Neuronal stem cell (in vitro differentiated cells): ENCODE results near the gene DTNBP1.

Experiments
- DNase-seq: peaks from one replicate; pipeline ENCODE4 v3.0.0-alpha.2; 2013; ENCODE audit warnings: low spot score
- H2AFZ ChIP-seq: one replicate; pipeline ENCODE4 v1.6.1; 2013; ENCODE audit warnings: mild to moderate bottlenecking, low read length, inconsistent platforms
- H2AK5ac ChIP-seq: 2 replicates; pipeline ENCODE4 v1.6.1; 2013; ENCODE audit warnings: low read depth, mild to moderate bottlenecking, inconsistent platforms, low read length, moderate library complexity, mixed read lengths
- H2BK120ac ChIP-seq: 2 replicates; pipeline ENCODE4 v1.6.1; 2013; ENCODE audit warnings: low read depth, mild to moderate bottlenecking, inconsistent platforms, low read length, moderate library complexity, mixed read lengths
- H2BK12ac ChIP-seq: one replicate; pipeline ENCODE4 v1.6.1; 2013; ENCODE audit warnings: low read length, inconsistent platforms
- H2BK15ac ChIP-seq: 2 replicates; pipeline ENCODE4 v1.6.1; 2013; ENCODE audit warnings: mild to moderate bottlenecking, low read length, inconsistent platforms, mixed read lengths
- H2BK5ac ChIP-seq: one replicate; pipeline ENCODE4 v1.6.1; 2013; ENCODE audit warnings: inconsistent platforms, mild to moderate bottlenecking, low read length, moderate library complexity
- H3K14ac ChIP-seq: one replicate; pipeline ENCODE4 v1.6.1; 2013; ENCODE audit warnings: low read length, inconsistent platforms
- H3K18ac ChIP-seq: 2 replicates; pipeline ENCODE4 v1.6.1; 2013; ENCODE audit warnings: low read length, inconsistent platforms
- H3K23ac ChIP-seq: 2 replicates; pipeline ENCODE4 v1.6.1; 2013; ENCODE audit warnings: low read depth, mild to moderate bottlenecking, mixed read lengths, low read length, inconsistent platforms; ENCODE audit not compliant: poor library complexity
- H3K27ac ChIP-seq: replicated peaks from 3 replicates; pipeline ENCODE4 v1.5.1; 2013; ENCODE audit warnings: low read length, inconsistent platforms
- H3K27me3 ChIP-seq, 3 experiments: 2 replicates each; pipeline ENCODE4 v1.6.1; 2013; ENCODE audit warnings: low read length in 3 of 3, mild to moderate bottlenecking in 2 of 3, inconsistent platforms in 1 of 3, low read depth in 1 of 3, mixed read lengths in 1 of 3, moderate library complexity in 1 of 3; ENCODE audit not compliant: control insufficient read depth in 3 of 3, insufficient read depth in 3 of 3
- H3K36me3 ChIP-seq, 2 donors: replicated peaks in 1 of 2; 2 replicates each; pipeline ENCODE4 v1.6.1; 2013; ENCODE audit warnings: low read length in 2 of 2; ENCODE audit not compliant: control insufficient read depth in 2 of 2, insufficient read depth in 2 of 2
- H3K4ac ChIP-seq: 2 replicates; pipeline ENCODE4 v1.6.1; 2013; ENCODE audit warnings: inconsistent platforms, mild to moderate bottlenecking, low read length, moderate library complexity
- H3K4me1 ChIP-seq, 2 donors: 1 replicate in 1 of 2; 2 replicates in 1 of 2; pipeline ENCODE4 v1.6.1; 2013; ENCODE audit warnings: low read length in 2 of 2, low read depth in 1 of 2; ENCODE audit not compliant: control insufficient read depth in 2 of 2, insufficient read depth in 1 of 2
- H3K4me2 ChIP-seq: one replicate; pipeline ENCODE4 v1.6.1; 2013; ENCODE audit warnings: mild to moderate bottlenecking, low read length, inconsistent platforms; ENCODE audit not compliant: insufficient read depth, poor library complexity, severe bottlenecking
- H3K4me3 ChIP-seq, 2 donors: 2 replicates each; pipeline ENCODE4 v1.5.1; 2013; ENCODE audit warnings: low read length in 2 of 2, mild to moderate bottlenecking in 2 of 2, inconsistent platforms in 1 of 2, moderate library complexity in 1 of 2
- H3K79me1 ChIP-seq: one replicate; pipeline ENCODE4 v1.6.1; 2013; ENCODE audit warnings: low read depth, mild to moderate bottlenecking, inconsistent platforms, low read length, moderate library complexity
- H3K9ac ChIP-seq: one replicate; pipeline ENCODE4 v1.6.1; 2013; ENCODE audit warnings: mild to moderate bottlenecking, low read depth, low read length, inconsistent platforms; ENCODE audit not compliant: poor library complexity
- H3K9me3 ChIP-seq, 2 donors: replicated peaks in 1 of 2; 2 replicates each; pipeline versions ENCODE3 to v1.6.1; 2013; ENCODE audit warnings: low read length in 2 of 2, mild to moderate bottlenecking in 2 of 2, inconsistent platforms in 1 of 2, low read depth in 1 of 2, mixed read lengths in 1 of 2, moderate library complexity in 1 of 2; ENCODE audit not compliant: control insufficient read depth in 2 of 2, insufficient read depth in 1 of 2
- H4K8ac ChIP-seq: one replicate; pipeline ENCODE4 v1.6.1; 2013; ENCODE audit warnings: low read depth, mild to moderate bottlenecking, inconsistent platforms, low read length, moderate library complexity
- H4K91ac ChIP-seq: one replicate; pipeline ENCODE4 v1.6.1; 2013; ENCODE audit warnings: low read length, low read depth, mild to moderate bottlenecking, inconsistent platforms; ENCODE audit not compliant: poor library complexity
- WGBS, 2 donors: extraction: QIAGEN DNeasy Blood & Tissue Kit; methylation state at CpG; one replicate each; pipeline ENCODE4 v1.1.7; 2013; ENCODE audit warnings: missing lambda C conversion rate in 2 of 2, mixed read lengths in 1 of 2; ENCODE audit not compliant: insufficient read length in 2 of 2, insufficient replicate concordance in 1 of 2; ENCODE audit errors: extremely low coverage in 2 of 2; 5-methylcytosine and 5-hydroxymethylcytosine counted together

DTNBP1 gene

GRCh38 chr6:15476631-15477380 is 186.0 kb downstream of the DTNBP1 start:
- Histone ChIP-seq H2BK120ac (no peak overlapping the region), H3K36me3 (peaks cover 9 to 61% of the 10 kb centered on the region in 2 donors), H3K4ac (no peak overlapping the region), H3K4me3 (no peak overlapping the region), H3K9ac (no peak overlapping the region), H4K8ac (no peak overlapping the region), H3K14ac (no peak overlapping the region), H2BK15ac (no peak overlapping the region), H2BK5ac (no peak overlapping the region), H3K18ac (peak overlapping the region; percentile 39), H3K9me3 (no peaks in the 10 kb centered on the region), H2AFZ (no peak overlapping the region), H3K23ac (no peak overlapping the region), H2AK5ac (no peak overlapping the region), H2BK12ac (no peak overlapping the region), H3K4me1 (peaks cover 0 to 15% of the 10 kb centered on the region in 2 donors), H3K27ac (no peak overlapping the region), H3K27me3 (no peaks in the 10 kb centered on the region), H4K91ac (no peak overlapping the region), H3K4me2 (no peak overlapping the region), H3K79me1 (no peaks in the 10 kb centered on the region)
- WGBS, 2 donors, result no CpG with 5 or more reads among the region's 7 CpGs
- DNase-seq, result no peak

- Histone ChIP-seq H3K36me3 (peaks cover 11 to 66% of the 10 kb centered on the region in 2 donors), H2BK12ac (no peak overlapping the region), H3K4me1 (peaks cover 0 to 14% of the 10 kb centered on the region in 2 donors), H4K91ac (no peak overlapping the region), H2BK5ac (no peak overlapping the region), H2BK120ac (no peak overlapping the region), H2BK15ac (no peak overlapping the region), H3K9ac (no peak overlapping the region), H3K23ac (no peak overlapping the region), H3K4ac (no peak overlapping the region), H3K14ac (no peak overlapping the region), H2AK5ac (no peak overlapping the region), H3K18ac (no peak overlapping the region), H3K4me2 (no peak overlapping the region), H3K4me3 (no peak overlapping the region), H3K27ac (no peak overlapping the region), H2AFZ (no peak overlapping the region), H3K27me3 (no peaks in the 10 kb centered on the region), H3K9me3 (no peaks in the 10 kb centered on the region), H4K8ac (no peak overlapping the region), H3K79me1 (no peaks in the 10 kb centered on the region)
- WGBS, 2 donors, result no CpG with 5 or more reads among the region's 4 CpGs
- no peak for DNase-seq
Observed at GRCh38 chr6:15475872-15476271, 187.0 kb downstream of the DTNBP1 start.

DNA sequence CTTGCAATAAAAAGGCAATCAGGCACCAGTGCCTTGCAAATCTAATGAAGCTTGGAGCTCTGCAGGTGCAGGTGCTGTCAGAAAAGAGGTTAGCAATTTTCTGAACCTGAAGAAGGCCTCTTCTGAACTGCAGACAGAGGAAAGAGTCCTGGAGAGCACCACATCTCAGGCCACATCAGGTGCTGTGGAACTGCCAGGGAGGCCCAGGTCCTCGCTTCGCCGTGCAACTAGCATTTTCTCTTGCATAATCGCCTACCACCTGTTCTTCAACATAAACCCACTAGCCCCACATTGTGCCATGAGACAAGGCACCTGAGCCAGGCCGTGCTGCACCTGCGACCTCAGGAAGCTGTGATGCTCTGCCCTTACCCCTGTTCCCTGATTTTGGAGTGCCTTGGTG is 187.6 kb downstream of the DTNBP1 start:
- Histone ChIP-seq H3K14ac (no peak overlapping the region), H3K27me3 (no peaks in the 10 kb centered on the region), H3K9me3 (no peaks in the 10 kb centered on the region), H4K91ac (peak overlapping the region; percentile 90), H2BK120ac (no peak overlapping the region), H3K79me1 (no peaks in the 10 kb centered on the region), H3K23ac (no peak overlapping the region), H3K27ac (no peak overlapping the region), H2AFZ (no peak overlapping the region), H2BK12ac (no peak overlapping the region), H2AK5ac (no peak overlapping the region), H3K18ac (no peak overlapping the region), H3K4me3 (no peak overlapping the region), H3K4me1 (peaks cover 0 to 8% of the 10 kb centered on the region in 2 donors), H2BK5ac (no peak overlapping the region), H2BK15ac (no peak overlapping the region), H3K9ac (no peak overlapping the region), H3K4ac (no peak overlapping the region), H3K4me2 (no peak overlapping the region), H3K36me3 (peaks cover 11 to 72% of the 10 kb centered on the region in 2 donors), H4K8ac (no peak overlapping the region)
- no peak for DNase-seq
- no CpG with 5 or more reads among the region's 6 CpGs for WGBS, 2 donors

DNA sequence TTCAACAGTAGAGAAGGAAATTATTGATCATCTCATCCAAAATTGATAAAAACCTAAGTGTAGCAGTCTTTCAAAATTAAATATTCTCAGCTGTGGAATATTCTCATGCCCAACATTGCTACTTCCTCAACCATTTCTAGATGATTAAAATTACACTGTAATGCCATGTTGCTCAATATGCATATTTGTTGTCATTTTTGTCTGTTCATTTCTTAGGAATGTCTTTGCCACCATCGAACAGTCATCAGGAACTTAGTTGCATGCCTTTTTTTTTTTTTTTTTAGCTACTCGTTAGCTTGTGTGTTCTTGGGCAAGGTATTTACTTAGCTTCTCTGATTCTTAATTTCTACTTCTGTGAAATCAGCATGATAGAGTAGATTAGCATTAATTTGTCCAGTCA is 188.6 kb downstream of the DTNBP1 start:
- H3K18ac ChIP-seq, result no peak overlapping the region
- no peak overlapping the region for H3K4ac ChIP-seq
- peaks cover 13 to 81% of the 10 kb centered on the region in 2 donors for H3K36me3 ChIP-seq
- no peak overlapping the region for H2AK5ac ChIP-seq
- H3K9me3 ChIP-seq, result no peaks in the 10 kb centered on the region
- no peak overlapping the region for H2BK15ac ChIP-seq
- no peak overlapping the region for H2BK120ac ChIP-seq
- H2AFZ ChIP-seq, result no peak overlapping the region
- H3K14ac ChIP-seq, result no peak overlapping the region
- no peak overlapping the region for H3K27ac ChIP-seq
- no peak overlapping the region for H3K23ac ChIP-seq
- WGBS, 2 donors, result no CpG with 5 or more reads among the region's 2 CpGs
- H3K4me1 ChIP-seq, result peaks cover 0 to 3% of the 10 kb centered on the region in 2 donors
- H3K9ac ChIP-seq, result no peak overlapping the region
- H3K79me1 ChIP-seq, result no peaks in the 10 kb centered on the region
- no peak overlapping the region for H3K4me3 ChIP-seq
- no peaks in the 10 kb centered on the region for H3K27me3 ChIP-seq
- no peak overlapping the region for H4K8ac ChIP-seq
- no peak overlapping the region for H2BK12ac ChIP-seq
- H2BK5ac ChIP-seq, result no peak overlapping the region
- DNase-seq, result no peak
- H4K91ac ChIP-seq, result no peak overlapping the region
- no peak overlapping the region for H3K4me2 ChIP-seq
